GM23338 (cell line): ENCODE data around the gene ELAVL2. TPM values are rescaled to one million over a fixed set of nuclear protein-coding genes. Genes with fewer than 3 reads are reported as not detected.

Experiments
- ATAC-seq: fragments of 200-7000 bp; cut with Tn5 transposase; 3 replicates; pipeline ENCODE4 v1.9.1; 2020
- DNase-seq: peaks from one replicate; pipeline ENCODE4 v3.0.0-alpha.2; 2015; ENCODE audit warnings: low spot score
- H2AFZ ChIP-seq: fragments of 200-600 bp; sonication (generic); 2 replicates; pipeline ENCODE4 v1.8.0; 2016; ENCODE audit warnings: antibody characterized with exemption, mild to moderate bottlenecking, moderate library complexity
- H3F3A ChIP-seq: fragments of 200-600 bp; sonication (generic); replicated peaks from 2 replicates; pipeline ENCODE4 v1.8.0; 2017; ENCODE audit warnings: antibody characterized with exemption, mixed run types, low read depth
- H3K27ac ChIP-seq: fragments of 200-600 bp; sonication (generic); 2 replicates; pipeline ENCODE4 v1.6.1; 2016; ENCODE audit warnings: low read depth
- H3K27me3 ChIP-seq: fragments of 200-600 bp; sonication (generic); 2 replicates; pipeline ENCODE4 v1.8.0; 2016; ENCODE audit warnings: mild to moderate bottlenecking, mixed run types, moderate library complexity; ENCODE audit not compliant: insufficient read depth
- H3K36me3 ChIP-seq: fragments of 200-600 bp; sonication (generic); 2 replicates; pipeline ENCODE4 v1.8.0; 2016; ENCODE audit warnings: mild to moderate bottlenecking; ENCODE audit not compliant: insufficient read depth
- H3K4me1 ChIP-seq: fragments of 200-600 bp; sonication (generic); 2 replicates; pipeline ENCODE4 v1.8.0; 2016; ENCODE audit warnings: mild to moderate bottlenecking, moderate library complexity; ENCODE audit not compliant: insufficient read depth
- H3K4me2 ChIP-seq: fragments of 200-600 bp; sonication (generic); 2 replicates; pipeline ENCODE4 v1.7.1; 2017; ENCODE audit warnings: mixed run types
- H3K4me3 ChIP-seq: fragments of 200-600 bp; sonication (generic); 2 replicates; pipeline ENCODE4 v1.6.1; 2016; ENCODE audit warnings: mixed run types
- H3K79me2 ChIP-seq: fragments of 200-600 bp; sonication (generic); replicated peaks from 2 replicates; pipeline ENCODE4 v1.8.0; 2017; ENCODE audit warnings: mild to moderate bottlenecking; ENCODE audit not compliant: insufficient read depth
- H3K9me2 ChIP-seq: fragments of 200-600 bp; sonication (generic); 2 replicates; pipeline ENCODE4 v1.8.0; 2017; ENCODE audit not compliant: insufficient read depth
- H4K20me1 ChIP-seq: fragments of 200-600 bp; sonication (generic); replicated peaks from 2 replicates; pipeline ENCODE4 v1.8.0; 2017; ENCODE audit warnings: mild to moderate bottlenecking; ENCODE audit not compliant: insufficient read depth
- H3K27ac Mint-ChIP-seq: 2 replicates; pipeline ENCODE4 v1.8.0; 2020; ENCODE audit warnings: inconsistent platforms, mild to moderate bottlenecking, moderate library complexity, mixed read lengths
- H3K27me3 Mint-ChIP-seq: 3 replicates; pipeline ENCODE4 v1.8.0; 2022; ENCODE audit warnings: low read depth, mild to moderate bottlenecking, moderate library complexity, mixed read lengths, inconsistent platforms; ENCODE audit not compliant: insufficient read depth, poor library complexity
- H3K36me3 Mint-ChIP-seq: 3 replicates; pipeline ENCODE4 v1.8.0; 2021; ENCODE audit warnings: low read depth, mild to moderate bottlenecking, inconsistent platforms, moderate library complexity, mixed read lengths
- H3K4me1 Mint-ChIP-seq: 3 replicates; pipeline ENCODE4 v1.8.0; 2020; ENCODE audit warnings: mild to moderate bottlenecking, inconsistent platforms, mixed read lengths
- H3K4me3 Mint-ChIP-seq: 3 replicates; pipeline ENCODE4 v1.8.0; 2021; ENCODE audit warnings: moderate library complexity, mild to moderate bottlenecking, inconsistent platforms, mixed read lengths
- H3K9me3 Mint-ChIP-seq: 3 replicates; pipeline ENCODE4 v1.8.0; 2020; ENCODE audit warnings: moderate library complexity, mild to moderate bottlenecking, inconsistent platforms, mixed read lengths
- CREB1 ChIP-seq: fragments of 250-450 bp; sonication (Bioruptor Pico); IDR thresholded peaks from 2 replicates; pipeline ENCODE4 v1.5.0; 2020; ENCODE audit warnings: low read depth, mild to moderate bottlenecking, moderate library complexity
- EZH2 ChIP-seq: fragments of 200-600 bp; sonication (generic); IDR thresholded peaks from one replicate; pipeline ENCODE4 v1.8.0; 2017; ENCODE audit warnings: antibody characterized with exemption, mild to moderate bottlenecking, low read depth; ENCODE audit not compliant: unreplicated experiment
- EZH2phosphoT487 ChIP-seq: fragments of 200-600 bp; sonication (generic); IDR thresholded peaks from one replicate; pipeline ENCODE4 v1.8.1; 2018; ENCODE audit warnings: antibody characterized with exemption; ENCODE audit not compliant: unreplicated experiment
- JUNB ChIP-seq: IDR thresholded peaks from one replicate; pipeline ENCODE4 v1.6.1; 2016; ENCODE audit warnings: antibody characterized with exemption; ENCODE audit not compliant: unreplicated experiment
- POLR2AphosphoS5 ChIP-seq: IDR thresholded peaks from 2 replicates; pipeline ENCODE4 v1.6.1; 2016; ENCODE audit warnings: antibody characterized with exemption, low read depth
- STAT1 ChIP-seq: IDR thresholded peaks from one replicate; pipeline ENCODE4 v1.6.1; 2016; ENCODE audit warnings: antibody characterized with exemption; ENCODE audit not compliant: unreplicated experiment
- ZNF114 ChIP-seq: fragments of 250-450 bp; sonication (Bioruptor Pico); IDR thresholded peaks from 2 replicates; pipeline ENCODE4 v1.5.0; 2020; ENCODE audit warnings: mild to moderate bottlenecking, moderate library complexity
- ZNF331 ChIP-seq: fragments of 250-450 bp; sonication (Bioruptor Pico); IDR thresholded peaks from 2 replicates; pipeline ENCODE4 v1.5.0; 2020; ENCODE audit warnings: low read depth, mild to moderate bottlenecking, moderate library complexity
- polyA plus RNA-seq: library from polyadenylated mRNA; unstranded; fragments of >200 nt; fragmentation: Nextera tagmentation; extraction: Ambion mirVana; gene quantifications from 2 replicates; pipeline ENCODE4 v1.2.1, GENCODE V29; 2016
- total RNA-seq: library from RNA; depleted of rRNA; stranded (reverse); fragments of >200 nt; shearing (Covaris generic); gene quantifications from 2 replicates; pipeline ENCODE4 v1.2.3, GENCODE V29; 2014
- TF ChIP-seq, protein P1 (sequence below): IDR thresholded peaks from one replicate; pipeline ENCODE4 v1.6.1; 2018; ENCODE audit warnings: antibody characterized with exemption; ENCODE audit not compliant: unreplicated experiment
- TF ChIP-seq, protein P2 (sequence below): fragments of 250-450 bp; sonication (Bioruptor Pico); IDR thresholded peaks from 2 replicates; pipeline ENCODE4 v1.5.0; 2020; ENCODE audit warnings: mild to moderate bottlenecking, moderate library complexity
- TF ChIP-seq, protein P3 (sequence below): IDR thresholded peaks from 2 replicates; pipeline ENCODE4 v1.6.1; 2016; ENCODE audit warnings: antibody characterized with exemption
- TF ChIP-seq, protein P4 (sequence below), 2 experiments: fragments of 200-600 bp in 1 of 2; sonication (generic) in 1 of 2; conservative IDR thresholded peaks; 2 replicates each; pipeline versions ENCODE4 v1.5.1 to v1.6.1; 2016 to 2017; ENCODE audit warnings: antibody characterized with exemption in 2 of 2, low read depth in 2 of 2, mild to moderate bottlenecking in 2 of 2, moderate library complexity in 1 of 2

Gene ELAVL2
- total and polyA plus RNA-seq, 2 experiments from 2014 or later = 18.6 to 42.4 TPM

DNA sequence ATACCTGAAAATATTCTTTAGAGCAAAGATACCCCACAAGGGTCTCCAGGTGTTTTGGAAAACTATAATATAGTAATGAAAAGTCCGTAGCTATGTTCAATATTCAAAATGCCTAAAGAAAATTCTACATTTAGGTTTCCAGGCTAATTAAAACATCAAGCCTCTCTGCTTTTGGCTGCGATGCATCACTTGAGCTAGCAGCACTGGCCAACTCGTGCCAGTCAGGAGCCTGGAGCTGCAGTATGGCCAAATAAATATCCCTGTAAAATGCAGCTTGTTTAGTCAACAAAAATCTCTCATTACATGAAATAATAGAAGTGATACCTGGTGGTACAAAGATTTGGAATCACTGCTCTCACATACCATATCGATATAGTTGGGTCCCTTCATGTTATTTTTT lies 181.1 kb downstream of the ELAVL2 start (continued):
- TF ChIP-seq, protein P1, sequence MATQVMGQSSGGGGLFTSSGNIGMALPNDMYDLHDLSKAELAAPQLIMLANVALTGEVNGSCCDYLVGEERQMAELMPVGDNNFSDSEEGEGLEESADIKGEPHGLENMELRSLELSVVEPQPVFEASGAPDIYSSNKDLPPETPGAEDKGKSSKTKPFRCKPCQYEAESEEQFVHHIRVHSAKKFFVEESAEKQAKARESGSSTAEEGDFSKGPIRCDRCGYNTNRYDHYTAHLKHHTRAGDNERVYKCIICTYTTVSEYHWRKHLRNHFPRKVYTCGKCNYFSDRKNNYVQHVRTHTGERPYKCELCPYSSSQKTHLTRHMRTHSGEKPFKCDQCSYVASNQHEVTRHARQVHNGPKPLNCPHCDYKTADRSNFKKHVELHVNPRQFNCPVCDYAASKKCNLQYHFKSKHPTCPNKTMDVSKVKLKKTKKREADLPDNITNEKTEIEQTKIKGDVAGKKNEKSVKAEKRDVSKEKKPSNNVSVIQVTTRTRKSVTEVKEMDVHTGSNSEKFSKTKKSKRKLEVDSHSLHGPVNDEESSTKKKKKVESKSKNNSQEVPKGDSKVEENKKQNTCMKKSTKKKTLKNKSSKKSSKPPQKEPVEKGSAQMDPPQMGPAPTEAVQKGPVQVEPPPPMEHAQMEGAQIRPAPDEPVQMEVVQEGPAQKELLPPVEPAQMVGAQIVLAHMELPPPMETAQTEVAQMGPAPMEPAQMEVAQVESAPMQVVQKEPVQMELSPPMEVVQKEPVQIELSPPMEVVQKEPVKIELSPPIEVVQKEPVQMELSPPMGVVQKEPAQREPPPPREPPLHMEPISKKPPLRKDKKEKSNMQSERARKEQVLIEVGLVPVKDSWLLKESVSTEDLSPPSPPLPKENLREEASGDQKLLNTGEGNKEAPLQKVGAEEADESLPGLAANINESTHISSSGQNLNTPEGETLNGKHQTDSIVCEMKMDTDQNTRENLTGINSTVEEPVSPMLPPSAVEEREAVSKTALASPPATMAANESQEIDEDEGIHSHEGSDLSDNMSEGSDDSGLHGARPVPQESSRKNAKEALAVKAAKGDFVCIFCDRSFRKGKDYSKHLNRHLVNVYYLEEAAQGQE = no peak
- TF ChIP-seq ZNF114 (CRISPR knock-in tag) = no peak

DNA sequence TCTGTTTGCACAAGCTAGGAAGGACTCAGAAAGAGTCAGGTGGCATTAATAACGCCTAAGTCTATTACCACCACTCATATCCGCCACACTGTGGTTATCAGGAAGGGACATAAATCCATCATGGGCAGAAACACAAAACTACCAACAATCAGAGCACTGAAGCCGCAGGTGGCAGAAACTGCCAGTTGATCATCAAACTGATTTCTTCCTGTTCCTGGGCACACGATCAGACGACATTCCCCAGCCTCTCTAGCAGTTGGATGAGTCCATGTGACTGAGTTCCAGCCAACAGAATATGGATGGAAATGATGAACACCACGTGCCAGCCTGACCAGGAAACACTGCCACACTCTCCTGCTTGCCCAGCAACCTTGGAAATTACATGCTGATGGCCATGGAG lies 181.7 kb downstream of the ELAVL2 start:
- ATAC-seq (no peak), DNase-seq (no peak)
- no peaks in the 10 kb centered on the region for H3K4me1 Mint-ChIP-seq
- H3K4me3 ChIP-seq = no peak overlapping the region
- no peaks in the 10 kb centered on the region for H3K9me2 ChIP-seq
- H3K9me3 Mint-ChIP-seq = no peaks in the 10 kb centered on the region
- H3F3A ChIP-seq = no peaks in the 10 kb centered on the region
- peaks cover 4% of the 10 kb centered on the region; the same call in 1 of the 2 replicates for H4K20me1 ChIP-seq
- H3K4me1 ChIP-seq = no peaks in the 10 kb centered on the region
- H3K27me3 ChIP-seq = no peaks in the 10 kb centered on the region
- H3K4me3 Mint-ChIP-seq = no peak overlapping the region
- no peak overlapping the region for H3K27ac ChIP-seq
- peaks cover 29% of the 10 kb centered on the region; the same call in 1 of the 2 replicates for H3K36me3 ChIP-seq
- H3K36me3 Mint-ChIP-seq = peaks cover 60% of the 10 kb centered on the region
- no peak overlapping the region for H3K4me2 ChIP-seq
- H3K27me3 Mint-ChIP-seq = peaks cover 2% of the 10 kb centered on the region
- H3K79me2 ChIP-seq = no peaks in the 10 kb centered on the region
- no peak overlapping the region for H3K27ac Mint-ChIP-seq
- H2AFZ ChIP-seq = no peak overlapping the region
- TF ChIP-seq, protein P2, sequence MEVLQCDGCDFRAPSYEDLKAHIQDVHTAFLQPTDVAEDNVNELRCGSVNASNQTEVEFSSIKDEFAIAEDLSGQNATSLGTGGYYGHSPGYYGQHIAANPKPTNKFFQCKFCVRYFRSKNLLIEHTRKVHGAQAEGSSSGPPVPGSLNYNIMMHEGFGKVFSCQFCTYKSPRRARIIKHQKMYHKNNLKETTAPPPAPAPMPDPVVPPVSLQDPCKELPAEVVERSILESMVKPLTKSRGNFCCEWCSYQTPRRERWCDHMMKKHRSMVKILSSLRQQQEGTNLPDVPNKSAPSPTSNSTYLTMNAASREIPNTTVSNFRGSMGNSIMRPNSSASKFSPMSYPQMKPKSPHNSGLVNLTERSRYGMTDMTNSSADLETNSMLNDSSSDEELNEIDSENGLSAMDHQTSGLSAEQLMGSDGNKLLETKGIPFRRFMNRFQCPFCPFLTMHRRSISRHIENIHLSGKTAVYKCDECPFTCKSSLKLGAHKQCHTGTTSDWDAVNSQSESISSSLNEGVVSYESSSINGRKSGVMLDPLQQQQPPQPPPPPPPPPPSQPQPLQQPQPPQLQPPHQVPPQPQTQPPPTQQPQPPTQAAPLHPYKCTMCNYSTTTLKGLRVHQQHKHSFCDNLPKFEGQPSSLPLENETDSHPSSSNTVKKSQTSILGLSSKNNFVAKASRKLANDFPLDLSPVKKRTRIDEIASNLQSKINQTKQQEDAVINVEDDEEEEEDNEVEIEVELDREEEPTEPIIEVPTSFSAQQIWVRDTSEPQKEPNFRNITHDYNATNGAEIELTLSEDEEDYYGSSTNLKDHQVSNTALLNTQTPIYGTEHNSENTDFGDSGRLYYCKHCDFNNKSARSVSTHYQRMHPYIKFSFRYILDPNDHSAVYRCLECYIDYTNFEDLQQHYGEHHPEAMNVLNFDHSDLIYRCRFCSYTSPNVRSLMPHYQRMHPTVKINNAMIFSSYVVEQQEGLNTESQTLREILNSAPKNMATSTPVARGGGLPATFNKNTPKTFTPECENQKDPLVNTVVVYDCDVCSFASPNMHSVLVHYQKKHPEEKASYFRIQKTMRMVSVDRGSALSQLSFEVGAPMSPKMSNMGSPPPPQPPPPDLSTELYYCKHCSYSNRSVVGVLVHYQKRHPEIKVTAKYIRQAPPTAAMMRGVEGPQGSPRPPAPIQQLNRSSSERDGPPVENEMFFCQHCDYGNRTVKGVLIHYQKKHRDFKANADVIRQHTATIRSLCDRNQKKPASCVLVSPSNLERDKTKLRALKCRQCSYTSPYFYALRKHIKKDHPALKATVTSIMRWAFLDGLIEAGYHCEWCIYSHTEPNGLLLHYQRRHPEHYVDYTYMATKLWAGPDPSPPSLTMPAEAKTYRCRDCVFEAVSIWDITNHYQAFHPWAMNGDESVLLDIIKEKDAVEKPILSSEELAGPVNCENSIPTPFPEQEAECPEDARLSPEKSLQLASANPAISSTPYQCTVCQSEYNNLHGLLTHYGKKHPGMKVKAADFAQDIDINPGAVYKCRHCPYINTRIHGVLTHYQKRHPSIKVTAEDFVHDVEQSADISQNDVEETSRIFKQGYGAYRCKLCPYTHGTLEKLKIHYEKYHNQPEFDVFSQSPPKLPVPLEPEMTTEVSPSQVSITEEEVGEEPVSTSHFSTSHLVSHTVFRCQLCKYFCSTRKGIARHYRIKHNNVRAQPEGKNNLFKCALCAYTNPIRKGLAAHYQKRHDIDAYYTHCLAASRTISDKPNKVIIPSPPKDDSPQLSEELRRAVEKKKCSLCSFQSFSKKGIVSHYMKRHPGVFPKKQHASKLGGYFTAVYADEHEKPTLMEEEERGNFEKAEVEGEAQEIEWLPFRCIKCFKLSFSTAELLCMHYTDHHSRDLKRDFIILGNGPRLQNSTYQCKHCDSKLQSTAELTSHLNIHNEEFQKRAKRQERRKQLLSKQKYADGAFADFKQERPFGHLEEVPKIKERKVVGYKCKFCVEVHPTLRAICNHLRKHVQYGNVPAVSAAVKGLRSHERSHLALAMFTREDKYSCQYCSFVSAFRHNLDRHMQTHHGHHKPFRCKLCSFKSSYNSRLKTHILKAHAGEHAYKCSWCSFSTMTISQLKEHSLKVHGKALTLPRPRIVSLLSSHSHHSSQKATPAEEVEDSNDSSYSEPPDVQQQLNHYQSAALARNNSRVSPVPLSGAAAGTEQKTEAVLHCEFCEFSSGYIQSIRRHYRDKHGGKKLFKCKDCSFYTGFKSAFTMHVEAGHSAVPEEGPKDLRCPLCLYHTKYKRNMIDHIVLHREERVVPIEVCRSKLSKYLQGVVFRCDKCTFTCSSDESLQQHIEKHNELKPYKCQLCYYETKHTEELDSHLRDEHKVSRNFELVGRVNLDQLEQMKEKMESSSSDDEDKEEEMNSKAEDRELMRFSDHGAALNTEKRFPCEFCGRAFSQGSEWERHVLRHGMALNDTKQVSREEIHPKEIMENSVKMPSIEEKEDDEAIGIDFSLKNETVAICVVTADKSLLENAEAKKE = no peak
- TF ChIP-seq, protein P3, sequence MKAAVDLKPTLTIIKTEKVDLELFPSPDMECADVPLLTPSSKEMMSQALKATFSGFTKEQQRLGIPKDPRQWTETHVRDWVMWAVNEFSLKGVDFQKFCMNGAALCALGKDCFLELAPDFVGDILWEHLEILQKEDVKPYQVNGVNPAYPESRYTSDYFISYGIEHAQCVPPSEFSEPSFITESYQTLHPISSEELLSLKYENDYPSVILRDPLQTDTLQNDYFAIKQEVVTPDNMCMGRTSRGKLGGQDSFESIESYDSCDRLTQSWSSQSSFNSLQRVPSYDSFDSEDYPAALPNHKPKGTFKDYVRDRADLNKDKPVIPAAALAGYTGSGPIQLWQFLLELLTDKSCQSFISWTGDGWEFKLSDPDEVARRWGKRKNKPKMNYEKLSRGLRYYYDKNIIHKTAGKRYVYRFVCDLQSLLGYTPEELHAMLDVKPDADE = no peak
- TF ChIP-seq EZH2 (no peak), ZNF114 (CRISPR knock-in tag) (no peak), POLR2AphosphoS5 (no peak), ZNF331 (CRISPR knock-in tag) (no peak), EZH2phosphoT487 (no peak), STAT1 (no peak), CREB1 (CRISPR knock-in tag) (no peak), JUNB (no peak)
- TF ChIP-seq, protein P4, sequence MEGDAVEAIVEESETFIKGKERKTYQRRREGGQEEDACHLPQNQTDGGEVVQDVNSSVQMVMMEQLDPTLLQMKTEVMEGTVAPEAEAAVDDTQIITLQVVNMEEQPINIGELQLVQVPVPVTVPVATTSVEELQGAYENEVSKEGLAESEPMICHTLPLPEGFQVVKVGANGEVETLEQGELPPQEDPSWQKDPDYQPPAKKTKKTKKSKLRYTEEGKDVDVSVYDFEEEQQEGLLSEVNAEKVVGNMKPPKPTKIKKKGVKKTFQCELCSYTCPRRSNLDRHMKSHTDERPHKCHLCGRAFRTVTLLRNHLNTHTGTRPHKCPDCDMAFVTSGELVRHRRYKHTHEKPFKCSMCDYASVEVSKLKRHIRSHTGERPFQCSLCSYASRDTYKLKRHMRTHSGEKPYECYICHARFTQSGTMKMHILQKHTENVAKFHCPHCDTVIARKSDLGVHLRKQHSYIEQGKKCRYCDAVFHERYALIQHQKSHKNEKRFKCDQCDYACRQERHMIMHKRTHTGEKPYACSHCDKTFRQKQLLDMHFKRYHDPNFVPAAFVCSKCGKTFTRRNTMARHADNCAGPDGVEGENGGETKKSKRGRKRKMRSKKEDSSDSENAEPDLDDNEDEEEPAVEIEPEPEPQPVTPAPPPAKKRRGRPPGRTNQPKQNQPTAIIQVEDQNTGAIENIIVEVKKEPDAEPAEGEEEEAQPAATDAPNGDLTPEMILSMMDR (conservative IDR thresholded peaks at IDR 0.05; ENCODE audit: low read depth in 2 of 2) = no peak
